OCI-LY7 (cell line): Measurements from ENCODE around the gene AXL. TPM values are rescaled to one million over a fixed set of nuclear protein-coding genes. Genes with fewer than 3 reads are reported as not detected.

Experiments used
- BruUV-seq: library from RNA; stranded (reverse); fragments of 400-500 nt; replicated peaks from 2 replicates; lab custom pipeline; 2021; lab: Mats Ljungman, UMichigan
- CTCF ChIA-PET: fragments of 300-600 bp; sonication (Branson Sonifier 250); formaldehyde crosslinking; loops from one replicate; lab custom pipeline; 2022; ENCODE audit warnings: antibody characterized with exemption; ENCODE audit not compliant: unreplicated experiment; lab: Charles Lee
- POLR2A ChIA-PET: fragments of 300-600 bp; sonication (Branson Sonifier 250); formaldehyde crosslinking; loops from one replicate; lab custom pipeline; 2022; ENCODE audit warnings: antibody characterized with exemption; lab: Charles Lee
- DNase-seq: peaks from one replicate; pipeline ENCODE4 v3.0.0-alpha.2; 2015; ENCODE audit warnings: low spot score
- H2AFZ ChIP-seq: fragments of 200-600 bp; sonication (generic), shearing (Covaris generic); 2 replicates; pipeline ENCODE4 v1.6.1; 2014; ENCODE audit warnings: mild to moderate bottlenecking, antibody characterized with exemption, low read length, moderate library complexity
- H3K27ac ChIP-seq: fragments of 200-600 bp; sonication (generic); 2 replicates; pipeline ENCODE4 v1.5.1; 2014; ENCODE audit warnings: mixed run types, low read depth, mild to moderate bottlenecking, moderate library complexity, low read length, inconsistent platforms; ENCODE audit not compliant: poor library complexity, severe bottlenecking
- H3K36me3 ChIP-seq: fragments of 200-600 bp; sonication (generic); 2 replicates; pipeline ENCODE4 v1.6.1; 2014; ENCODE audit warnings: mild to moderate bottlenecking, antibody characterized with exemption, low read length, moderate library complexity, mixed read lengths; ENCODE audit not compliant: insufficient read depth
- H3K4me1 ChIP-seq: fragments of 200-600 bp; sonication (generic); 2 replicates; pipeline ENCODE4 v1.5.1; 2014; ENCODE audit warnings: mild to moderate bottlenecking, low read length; ENCODE audit not compliant: insufficient read depth, poor library complexity, severe bottlenecking
- H3K4me2 ChIP-seq: fragments of 200-600 bp; sonication (generic); 2 replicates; pipeline ENCODE4 v1.6.1; 2014; ENCODE audit warnings: mild to moderate bottlenecking, low read length
- H3K4me3 ChIP-seq: fragments of 200-600 bp; sonication (generic); 2 replicates; pipeline ENCODE4 v1.5.1; 2014; ENCODE audit warnings: mild to moderate bottlenecking, low read depth, low read length; ENCODE audit not compliant: poor library complexity, severe bottlenecking
- H3K79me2 ChIP-seq: fragments of 200-600 bp; sonication (generic); 2 replicates; pipeline ENCODE4 v1.6.1; 2016; ENCODE audit warnings: low read depth, mild to moderate bottlenecking, low read length, moderate library complexity, mixed read lengths; ENCODE audit not compliant: insufficient read depth
- H3K9me2 ChIP-seq: fragments of 200-600 bp; sonication (generic); 2 replicates; pipeline ENCODE4 v1.6.1; 2016; ENCODE audit warnings: mild to moderate bottlenecking, low read length, mixed read lengths; ENCODE audit not compliant: insufficient read depth
- H3K9me3 ChIP-seq: fragments of 200-600 bp; sonication (generic); 2 replicates; pipeline ENCODE4 v1.6.1; 2014; ENCODE audit warnings: mild to moderate bottlenecking, mixed run types, low read length, mixed read lengths
- H4K20me1 ChIP-seq: fragments of 200-600 bp; sonication (generic); 2 replicates; pipeline ENCODE4 v1.6.1; 2014; ENCODE audit warnings: mild to moderate bottlenecking, antibody characterized with exemption, low read length, moderate library complexity, mixed read lengths; ENCODE audit not compliant: insufficient read depth
- EZH2phosphoT487 ChIP-seq: fragments of 200-600 bp; sonication (generic); IDR thresholded peaks from 2 replicates; pipeline ENCODE4 v1.6.1; 2018; ENCODE audit warnings: low read depth, borderline replicate concordance, mild to moderate bottlenecking, mixed run types, antibody characterized with exemption, low read length, moderate library complexity, mixed read lengths
- intact Hi-C: fragments of 100-400 bp; cut with micrococcal nuclease; formaldehyde crosslinking; loops from one replicate; pipeline ENCODE4 v1.10.0; 2022; ENCODE audit not compliant: unreplicated experiment
- total RNA-seq, 2 experiments: library from RNA; depleted of rRNA in 1 of 2; stranded (reverse); fragments of >200 nt in 1 of 2; shearing (Covaris generic) in 1 of 2; gene quantifications; 2 replicates each; pipeline ENCODE4 v1.2.3, GENCODE V29; 2014 to 2022
- TF ChIP-seq, protein P1 (sequence below): fragments of 200-600 bp; sonication (generic); conservative IDR thresholded peaks from 2 replicates; pipeline ENCODE4 v1.5.1; 2014; ENCODE audit warnings: mild to moderate bottlenecking, antibody characterized with exemption, low read length, moderate library complexity, mixed read lengths

Gene AXL
- total RNA-seq, 2 experiments from 2014 or later, result not detected

DNA sequence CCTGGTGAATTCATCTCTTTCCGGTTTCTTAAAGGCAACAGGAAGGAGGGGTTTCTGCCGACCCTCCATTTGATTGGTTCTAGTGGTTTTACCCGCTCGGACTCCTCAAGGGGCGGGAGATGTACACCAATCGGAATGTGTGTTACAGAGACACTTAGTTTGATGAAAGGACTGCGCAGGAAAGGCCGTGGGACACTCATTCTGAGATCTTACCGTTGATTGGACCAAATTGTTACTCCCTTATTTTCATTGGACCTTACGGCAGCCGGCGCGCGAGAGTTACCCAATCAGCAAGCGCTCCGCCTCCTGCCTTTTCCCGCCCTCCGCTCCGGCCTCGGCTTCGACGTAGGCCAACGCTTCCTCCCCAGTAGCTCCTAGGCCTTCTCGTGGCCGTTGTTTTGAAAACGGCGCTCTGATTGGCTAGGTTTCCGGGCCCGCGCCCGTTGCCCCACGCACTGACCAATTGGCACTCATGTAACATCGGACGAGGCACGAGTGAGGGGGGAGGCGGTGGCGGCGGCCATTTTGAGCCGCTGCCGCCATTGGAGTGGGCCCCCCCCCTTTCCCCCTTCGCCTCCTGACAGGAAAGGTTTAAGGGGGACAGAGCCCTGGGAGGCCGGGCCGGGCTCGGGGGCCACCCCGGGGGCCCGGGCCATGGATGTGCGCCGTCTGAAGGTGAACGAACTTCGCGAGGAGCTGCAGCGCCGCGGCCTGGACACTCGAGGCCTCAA is 45.0 kb downstream of the AXL start, which contains the start of gene HNRNPUL1:
Gene HNRNPUL1, plus strand, starts transcription at position 523 of the 731 bp plus-strand sequence. Its CDS starts 132 bp downstream, at position 655.
- no TSS peak for BruUV-seq
- Histone ChIP-seq H3K9me3 (no peaks in the 10 kb centered on the region), H4K20me1 (peaks cover 19% of the 10 kb centered on the region), H3K4me2 (peak within 1 kb of the TSS; percentile 94), H3K36me3 (peaks cover 40% of the 10 kb centered on the region), H3K79me2 (peaks cover 52% of the 10 kb centered on the region), H3K27ac (peak within 1 kb of the TSS; percentile 91), H3K4me1 (peaks cover 15% of the 10 kb centered on the region), H3K9me2 (no peaks in the 10 kb centered on the region), H2AFZ (peak within 1 kb of the TSS; percentile 83), H3K4me3 (peak within 1 kb of the TSS; percentile 96)
- intact Hi-C loops, result loop anchor here (2.0 to 5.0 kb wide), 5 partner anchors 63 to 467 kb away; partner anchors contain the start of genes EGLN2, ERICH4 and TGFB1
- ChIA-PET POLR2A (interaction anchor here (0.7 to 1.4 kb wide), 5 partner anchors 17 to 1019 kb away, joined by 3 read pairs; partner anchors contain the start of gene B9D2), CTCF (no interaction called here)
- TF ChIP-seq EZH2phosphoT487, result no peak
- TF ChIP-seq, protein P1, sequence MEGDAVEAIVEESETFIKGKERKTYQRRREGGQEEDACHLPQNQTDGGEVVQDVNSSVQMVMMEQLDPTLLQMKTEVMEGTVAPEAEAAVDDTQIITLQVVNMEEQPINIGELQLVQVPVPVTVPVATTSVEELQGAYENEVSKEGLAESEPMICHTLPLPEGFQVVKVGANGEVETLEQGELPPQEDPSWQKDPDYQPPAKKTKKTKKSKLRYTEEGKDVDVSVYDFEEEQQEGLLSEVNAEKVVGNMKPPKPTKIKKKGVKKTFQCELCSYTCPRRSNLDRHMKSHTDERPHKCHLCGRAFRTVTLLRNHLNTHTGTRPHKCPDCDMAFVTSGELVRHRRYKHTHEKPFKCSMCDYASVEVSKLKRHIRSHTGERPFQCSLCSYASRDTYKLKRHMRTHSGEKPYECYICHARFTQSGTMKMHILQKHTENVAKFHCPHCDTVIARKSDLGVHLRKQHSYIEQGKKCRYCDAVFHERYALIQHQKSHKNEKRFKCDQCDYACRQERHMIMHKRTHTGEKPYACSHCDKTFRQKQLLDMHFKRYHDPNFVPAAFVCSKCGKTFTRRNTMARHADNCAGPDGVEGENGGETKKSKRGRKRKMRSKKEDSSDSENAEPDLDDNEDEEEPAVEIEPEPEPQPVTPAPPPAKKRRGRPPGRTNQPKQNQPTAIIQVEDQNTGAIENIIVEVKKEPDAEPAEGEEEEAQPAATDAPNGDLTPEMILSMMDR, result peak; percentile 64
- peak; percentile 100 for DNase-seq

DNA sequence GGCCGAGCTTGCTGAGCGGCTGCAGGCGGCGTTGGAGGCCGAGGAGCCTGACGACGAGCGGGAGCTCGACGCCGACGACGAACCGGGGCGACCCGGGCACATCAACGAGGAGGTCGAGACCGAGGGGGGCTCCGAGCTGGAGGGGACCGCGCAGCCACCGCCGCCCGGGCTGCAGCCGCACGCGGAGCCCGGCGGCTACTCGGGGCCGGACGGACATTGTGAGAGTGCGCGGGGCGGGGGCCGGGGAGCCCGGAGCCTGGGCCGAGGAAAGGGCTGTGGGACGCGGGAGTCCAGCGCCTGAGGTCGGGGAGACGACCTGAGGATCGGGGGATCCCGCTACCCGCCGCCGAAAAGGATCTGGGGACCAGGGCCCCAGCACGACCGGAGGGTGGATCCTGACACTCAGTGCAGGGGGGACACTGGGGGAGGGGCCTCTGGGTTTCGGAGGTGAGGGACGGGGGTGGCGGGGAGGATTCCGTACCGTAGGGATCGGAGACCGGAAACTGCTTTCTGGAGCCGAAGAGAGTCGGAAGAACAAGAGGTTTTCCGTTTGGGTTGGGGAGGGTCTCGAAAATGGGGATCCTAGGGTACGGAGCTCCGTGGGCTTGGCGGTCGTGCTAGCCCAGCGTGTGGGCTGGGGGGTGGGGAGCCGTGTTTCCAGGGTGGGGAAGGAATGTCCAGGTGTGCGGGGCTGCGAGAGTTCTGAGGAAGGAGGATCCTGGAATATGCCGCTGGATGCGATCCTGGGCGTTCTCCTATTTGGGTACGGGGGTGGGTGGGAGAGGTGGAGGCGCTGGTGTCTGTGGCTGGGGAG is 45.8 kb downstream of the AXL start:
- H3K9me3 ChIP-seq, result no peaks in the 10 kb centered on the region
- H3K27ac ChIP-seq, result peak overlapping the region; percentile 83
- H4K20me1 ChIP-seq, result peaks cover 19% of the 10 kb centered on the region
- intact Hi-C loops, result loop anchor here (2.0 to 5.0 kb wide), 4 partner anchors 62 to 467 kb away; partner anchors contain the start of genes EGLN2 and ERICH4
- peaks cover 60% of the 10 kb centered on the region for H3K79me2 ChIP-seq
- peaks cover 47% of the 10 kb centered on the region for H3K36me3 ChIP-seq
- H2AFZ ChIP-seq, result peak overlapping the region; percentile 1; the same call in 1 of the 2 replicates
- H3K9me2 ChIP-seq, result no peaks in the 10 kb centered on the region
- peaks cover 15% of the 10 kb centered on the region for H3K4me1 ChIP-seq
- peak overlapping the region; percentile 81 for H3K4me2 ChIP-seq
- no peak for TF ChIP-seq EZH2phosphoT487
- TF ChIP-seq, protein P1, result no peak
- H3K4me3 ChIP-seq, result peak overlapping the region; percentile 96
- BruUV-seq, result no TSS peak
- ChIA-PET POLR2A (interaction anchor here (0.6 to 1.4 kb wide), 3 partner anchors 20 to 1018 kb away, joined by 3 read pairs; partner anchors contain the start of gene B9D2), CTCF (interaction anchor here (0.6 to 0.7 kb wide), 2 partner anchors 27 to 521 kb away, joined by 3 to 4 read pairs; no protein-coding TSS in a partner anchor)
- peak; percentile 64 for DNase-seq
